AG09319 (cell line): ENCODE data around the gene RPLP2.

ENCODE experiments used
- DNase-seq: peaks from one replicate; pipeline ENCODE4 v3.0.0-alpha.2; 2010; ENCODE audit warnings: low read depth; ENCODE audit errors: extremely low read depth
- CTCF ChIP-seq: IDR thresholded peaks from 2 replicates; pipeline ENCODE4 v1.5.1; 2011; ENCODE audit warnings: low read depth, mild to moderate bottlenecking, inconsistent platforms, low read length, moderate library complexity

RPLP2 gene

GRCh38 chr11:825366-826226, 15.8 kb downstream of the RPLP2 start:
- DNase-seq = no peak
- no peak for TF ChIP-seq CTCF

- DNase-seq = no peak
These were observed 16.5 kb downstream of the RPLP2 start for GRCh38 chr11:826227-826621.

GRCh38 chr11:826836-827145, 17.0 kb downstream of the RPLP2 start:
- no peak for TF ChIP-seq CTCF

More at GRCh38 chr11:826227-826621, 16.5 kb downstream of the RPLP2 start:
- no peak for TF ChIP-seq CTCF

GRCh38 chr11:827146-827896, 17.6 kb downstream of the RPLP2 start:
- TF ChIP-seq CTCF = no peak
- DNase-seq = no peak

More at GRCh38 chr11:826836-827145, 17.0 kb downstream of the RPLP2 start:
- DNase-seq = no peak

GRCh38 chr11:827897-828192, 18.1 kb downstream of the RPLP2 start, which contains the start of gene CRACR2B:
Gene CRACR2B, plus strand, starts transcription at chr11:827919. Its CDS starts 689 bp downstream, at chr11:828608.
- no peak for DNase-seq
- TF ChIP-seq CTCF = no peak

- no peak for TF ChIP-seq CTCF
- DNase-seq = no peak
These were observed 18.9 kb downstream of the RPLP2 start for GRCh38 chr11:828506-829175.
